Measurements from ENCODE around the gene ACTMAP. TPM values are rescaled to one million over a fixed set of nuclear protein-coding genes. Genes with fewer than 3 reads are reported as not detected.
A peak's percentile ranks its signal among the peaks of the same experiment; 100 is the strongest.
"Not testable (repeated sequence)": the region's sequence is repeated elsewhere in the genome, so short reads cannot be mapped to it uniquely, and the experiment has no call there.

Gene ACTMAP
- total and polyA plus RNA-seq, 4 donors, result 0.88 to 6.1 (median 3.7) TPM

GRCh38 chr19:40791349-40791748, 41.1 kb upstream of the ACTMAP start:
- intact Hi-C loops (cut with DNase I), result no loop called here
- Histone ChIP-seq H3K4me3 (ENCODE audit: low read length in 2 of 2) (no peak overlapping the region), H3K36me3 (ENCODE audit: control insufficient read depth in 1 of 2, insufficient read depth in 2 of 2, low read length in 1 of 2) (peaks cover 0 to 2% of the 10 kb centered on the region in 2 donors), H3K27ac (ENCODE audit: low read depth in 1 of 2, low read length in 2 of 2) (peak overlapping the region in 1 of 2 donors; percentile 86), H3K9me3 (ENCODE audit: control insufficient read depth, low read length) (no peaks in the 10 kb centered on the region), H3K4me1 (ENCODE audit: control insufficient read depth in 1 of 2, insufficient read depth in 2 of 2, low read length in 2 of 2) (peaks cover 0 to 3% of the 10 kb centered on the region in 2 donors), H3K27me3 (ENCODE audit: control insufficient read depth in 1 of 2, insufficient read depth in 2 of 2, low read length in 1 of 2) (no peaks in the 10 kb centered on the region)
- ATAC-seq (ENCODE audit: low FRiP score), result peak; percentile 68
- no peak for DNase-seq
- WGBS, 2 donors, result 10 to 14% methylated on average over 7 of the region's 7 CpGs

DNA sequence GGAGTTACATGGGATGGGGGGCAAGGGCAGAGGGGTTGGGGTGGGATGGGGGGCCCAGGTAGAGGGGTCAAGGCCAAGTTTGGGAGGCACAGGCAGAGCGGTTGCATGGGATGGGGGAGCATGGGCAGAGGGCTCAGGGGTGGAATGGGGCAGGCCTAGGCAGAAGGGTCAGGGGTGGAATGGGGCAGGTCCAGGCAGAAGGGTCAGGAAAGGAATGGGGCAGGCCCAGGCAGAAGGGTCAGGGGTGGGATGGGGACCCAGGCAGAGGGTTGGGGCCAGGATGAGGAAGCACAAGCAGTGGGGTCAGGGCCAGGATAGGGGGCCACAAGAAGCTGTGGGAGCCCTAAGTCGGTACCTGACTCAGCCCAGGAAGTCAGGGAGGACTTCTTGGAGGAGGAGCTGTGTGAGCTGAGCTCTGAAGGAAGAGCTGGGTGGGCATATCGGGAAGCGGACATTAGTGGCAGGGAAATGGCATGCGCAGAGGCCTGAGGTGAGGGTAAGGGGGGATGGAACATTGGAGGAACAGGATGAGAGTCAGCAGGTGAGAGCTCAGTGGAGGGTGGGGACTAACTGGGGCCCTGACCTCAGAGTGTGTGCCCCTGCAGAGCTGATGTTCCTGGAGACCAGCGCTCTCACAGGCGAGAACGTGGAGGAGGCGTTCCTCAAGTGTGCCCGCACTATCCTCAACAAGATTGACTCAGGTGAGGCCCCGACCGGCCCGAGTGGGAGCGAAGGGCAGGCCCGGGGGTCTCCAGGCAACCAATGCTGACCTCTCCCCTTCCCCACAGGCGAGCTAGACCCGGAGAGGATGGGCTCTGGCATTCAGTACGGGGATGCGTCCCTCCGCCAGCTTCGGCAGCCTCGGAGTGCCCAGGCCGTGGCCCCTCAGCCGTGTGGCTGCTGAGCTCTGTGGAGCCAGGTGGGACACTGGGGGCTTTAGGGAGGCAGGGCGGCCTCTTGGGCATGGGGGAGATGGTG, 36.1 kb upstream of the ACTMAP start:
- H3K4me1 ChIP-seq (ENCODE audit: control insufficient read depth in 1 of 2, insufficient read depth in 2 of 2, low read length in 2 of 2), result no peaks in the 10 kb centered on the region
- peak; percentile 55 for ATAC-seq (ENCODE audit: low FRiP score)
- WGBS, 2 donors, result 92 to 93% methylated on average over 25 of the region's 25 CpGs
- H3K27me3 ChIP-seq (ENCODE audit: control insufficient read depth in 1 of 2, insufficient read depth in 2 of 2, low read length in 1 of 2), result no peaks in the 10 kb centered on the region
- no peak overlapping the region for H3K4me3 ChIP-seq (ENCODE audit: low read length in 2 of 2)
- H3K36me3 ChIP-seq (ENCODE audit: control insufficient read depth in 1 of 2, insufficient read depth in 2 of 2, low read length in 1 of 2), result peaks cover 0 to 2% of the 10 kb centered on the region in 2 donors
- DNase-seq, result no peak
- intact Hi-C loops (cut with DNase I), result no loop called here
- H3K27ac ChIP-seq (ENCODE audit: low read depth in 1 of 2, low read length in 2 of 2), result no peak overlapping the region
- H3K9me3 ChIP-seq (ENCODE audit: control insufficient read depth, low read length), result no peaks in the 10 kb centered on the region

- Histone ChIP-seq H3K36me3 (ENCODE audit: control insufficient read depth in 1 of 2, insufficient read depth in 2 of 2, low read length in 1 of 2) (peaks cover 0 to 2% of the 10 kb centered on the region in 2 donors), H3K4me1 (ENCODE audit: control insufficient read depth in 1 of 2, insufficient read depth in 2 of 2, low read length in 2 of 2) (no peaks in the 10 kb centered on the region), H3K27ac (ENCODE audit: low read depth in 1 of 2, low read length in 2 of 2) (peak overlapping the region in 1 of 2 donors; percentile 42), H3K4me3 (ENCODE audit: low read length in 2 of 2) (no peak overlapping the region), H3K9me3 (ENCODE audit: control insufficient read depth, low read length) (no peaks in the 10 kb centered on the region), H3K27me3 (ENCODE audit: control insufficient read depth in 1 of 2, insufficient read depth in 2 of 2, low read length in 1 of 2) (no peaks in the 10 kb centered on the region)
- intact Hi-C loops (cut with DNase I), result no loop called here
- 68 to 87% methylated on average over 1 of the region's 1 CpG for WGBS, 2 donors
- DNase-seq (no peak), ATAC-seq (ENCODE audit: low FRiP score) (no peak)
These were observed 35.2 kb upstream of the ACTMAP start for GRCh38 chr19:40785526-40785925.

GRCh38 chr19:40784146-40784545, 33.9 kb upstream of the ACTMAP start:
- H3K9me3 ChIP-seq (ENCODE audit: control insufficient read depth, low read length); ATAC-seq (ENCODE audit: low FRiP score); H3K4me3 ChIP-seq (ENCODE audit: low read length in 2 of 2); intact Hi-C loops (cut with DNase I); H3K36me3 ChIP-seq (ENCODE audit: control insufficient read depth in 1 of 2, insufficient read depth in 2 of 2, low read length in 1 of 2); DNase-seq; H3K27me3 ChIP-seq (ENCODE audit: control insufficient read depth in 1 of 2, insufficient read depth in 2 of 2, low read length in 1 of 2); H3K4me1 ChIP-seq (ENCODE audit: control insufficient read depth in 1 of 2, insufficient read depth in 2 of 2, low read length in 2 of 2); H3K27ac ChIP-seq (ENCODE audit: low read depth in 1 of 2, low read length in 2 of 2): not testable (repeated sequence)
- WGBS, 2 donors, result 96 to 97% methylated on average over 2 of the region's 2 CpGs

DNA sequence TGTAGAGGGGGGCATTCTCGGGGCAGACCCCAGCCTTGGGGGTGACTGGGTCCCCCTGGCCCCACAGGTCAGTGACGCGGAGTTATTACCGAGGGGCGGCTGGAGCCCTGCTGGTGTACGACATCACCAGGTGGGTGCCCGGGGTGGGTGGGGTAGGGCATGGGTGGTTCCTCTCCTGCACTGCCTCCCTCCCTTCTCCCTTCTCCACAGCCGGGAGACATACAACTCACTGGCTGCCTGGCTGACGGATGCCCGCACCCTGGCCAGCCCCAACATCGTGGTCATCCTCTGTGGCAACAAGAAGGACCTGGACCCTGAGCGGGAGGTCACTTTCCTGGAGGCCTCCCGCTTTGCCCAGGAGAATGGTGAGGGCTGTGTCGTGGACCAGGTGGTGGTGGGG, 33.4 kb upstream of the ACTMAP start:
- H3K36me3 ChIP-seq (ENCODE audit: control insufficient read depth in 1 of 2, insufficient read depth in 2 of 2, low read length in 1 of 2), result peaks cover 0 to 2% of the 10 kb centered on the region in 2 donors
- DNase-seq (no peak), ATAC-seq (ENCODE audit: low FRiP score) (no peak)
- WGBS, 2 donors, result 88 to 92% methylated on average over 14 of the region's 14 CpGs
- H3K4me3 ChIP-seq (ENCODE audit: low read length in 2 of 2), result no peak overlapping the region
- no peaks in the 10 kb centered on the region for H3K9me3 ChIP-seq (ENCODE audit: control insufficient read depth, low read length)
- H3K4me1 ChIP-seq (ENCODE audit: control insufficient read depth in 1 of 2, insufficient read depth in 2 of 2, low read length in 2 of 2), result no peaks in the 10 kb centered on the region
- H3K27ac ChIP-seq (ENCODE audit: low read depth in 1 of 2, low read length in 2 of 2), result no peak overlapping the region
- H3K27me3 ChIP-seq (ENCODE audit: control insufficient read depth in 1 of 2, insufficient read depth in 2 of 2, low read length in 1 of 2), result no peaks in the 10 kb centered on the region
- intact Hi-C loops (cut with DNase I), result no loop called here

- WGBS, 2 donors, result 96 to 98% methylated on average over 7 of the region's 7 CpGs
- Histone ChIP-seq H3K27ac (ENCODE audit: low read depth in 1 of 2, low read length in 2 of 2) (no peak overlapping the region), H3K36me3 (ENCODE audit: control insufficient read depth in 1 of 2, insufficient read depth in 2 of 2, low read length in 1 of 2) (no peaks in the 10 kb centered on the region), H3K4me1 (ENCODE audit: control insufficient read depth in 1 of 2, insufficient read depth in 2 of 2, low read length in 2 of 2) (no peaks in the 10 kb centered on the region), H3K27me3 (ENCODE audit: control insufficient read depth in 1 of 2, insufficient read depth in 2 of 2, low read length in 1 of 2) (no peaks in the 10 kb centered on the region), H3K4me3 (ENCODE audit: low read length in 2 of 2) (no peak overlapping the region), H3K9me3 (ENCODE audit: control insufficient read depth, low read length) (no peaks in the 10 kb centered on the region)
- DNase-seq, result no peak
- no peak for ATAC-seq (ENCODE audit: low FRiP score)
- intact Hi-C loops (cut with DNase I), result no loop called here
These were observed 30.9 kb upstream of the ACTMAP start for GRCh38 chr19:40781140-40781539.

- H3K36me3 ChIP-seq (ENCODE audit: control insufficient read depth in 1 of 2, insufficient read depth in 2 of 2, low read length in 1 of 2), result no peaks in the 10 kb centered on the region
- no peak overlapping the region for H3K4me3 ChIP-seq (ENCODE audit: low read length in 2 of 2)
- intact Hi-C loops (cut with DNase I), result no loop called here
- DNase-seq (no peak), ATAC-seq (ENCODE audit: low FRiP score) (no peak)
- no peaks in the 10 kb centered on the region for H3K4me1 ChIP-seq (ENCODE audit: control insufficient read depth in 1 of 2, insufficient read depth in 2 of 2, low read length in 2 of 2)
- no peaks in the 10 kb centered on the region for H3K27me3 ChIP-seq (ENCODE audit: control insufficient read depth in 1 of 2, insufficient read depth in 2 of 2, low read length in 1 of 2)
- H3K9me3 ChIP-seq (ENCODE audit: control insufficient read depth, low read length), result no peaks in the 10 kb centered on the region
- no peak overlapping the region for H3K27ac ChIP-seq (ENCODE audit: low read depth in 1 of 2, low read length in 2 of 2)
- 96% methylated on average over 5 of the region's 5 CpGs for WGBS, 2 donors
These were observed 30.3 kb upstream of the ACTMAP start for GRCh38 chr19:40780582-40780981.

GRCh38 chr19:40778706-40779284, 28.5 kb upstream of the ACTMAP start:
- no peak for DNase-seq
- H3K4me1 ChIP-seq (ENCODE audit: control insufficient read depth in 1 of 2, insufficient read depth in 2 of 2, low read length in 2 of 2), result no peaks in the 10 kb centered on the region
- H3K36me3 ChIP-seq (ENCODE audit: control insufficient read depth in 1 of 2, insufficient read depth in 2 of 2, low read length in 1 of 2), result no peaks in the 10 kb centered on the region
- WGBS, 2 donors, result 8 to 9% methylated on average over 7 of the region's 7 CpGs
- peak overlapping the region; percentile 30 to 50 for H3K4me3 ChIP-seq (ENCODE audit: low read length in 2 of 2)
- no peak for ATAC-seq (ENCODE audit: low FRiP score)
- H3K27me3 ChIP-seq (ENCODE audit: control insufficient read depth in 1 of 2, insufficient read depth in 2 of 2, low read length in 1 of 2), result no peaks in the 10 kb centered on the region
- H3K27ac ChIP-seq (ENCODE audit: low read depth in 1 of 2, low read length in 2 of 2), result peak overlapping the region in 1 of 2 donors; percentile 95
- no peaks in the 10 kb centered on the region for H3K9me3 ChIP-seq (ENCODE audit: control insufficient read depth, low read length)
- intact Hi-C loops (cut with DNase I), result no loop called here

Measured in aorta (tissue), 5 donors.